Naive thymus-derived CD4-positive, alpha-beta T cell (primary cell): ENCODE measurements around the gene CFDP1. TPM values are rescaled to one million over a fixed set of nuclear protein-coding genes. Genes with fewer than 3 reads are reported as not detected.

Experiments used
- ATAC-seq: fragments of 150-1000 bp; cut with Tn5 transposase; 2 replicates; pipeline ENCODE4 v1.10.0; 2021; ENCODE audit warnings: mild to moderate bottlenecking, moderate library complexity
- CTCF ChIA-PET: fragments of 350-600 bp; sonication (Branson Sonifier 250); formaldehyde crosslinking; loops from one replicate; lab custom pipeline; 2021; ENCODE audit warnings: antibody characterized with exemption; lab: Charles Lee
- POLR2A ChIA-PET: fragments of 350-600 bp; sonication (Branson Sonifier 250); formaldehyde crosslinking; loops from one replicate; lab custom pipeline; 2021; ENCODE audit warnings: antibody characterized with exemption, inconsistent platforms; lab: Charles Lee
- DNase-seq, 9 donors: peaks; one replicate each; pipeline versions ENCODE4 v3.0.0 to v3.0.0-alpha.2; 2020 to 2022; ENCODE audit warnings: mixed read lengths in 1 of 9
- H3K27ac ChIP-seq: one replicate; pipeline ENCODE4 v1.7.0; 2013; ENCODE audit warnings: mild to moderate bottlenecking, low read depth, low read length, moderate library complexity
- H3K27me3 ChIP-seq, 2 donors: one replicate each; pipeline ENCODE4 v1.7.0; 2013; ENCODE audit warnings: low read length in 2 of 2, mild to moderate bottlenecking in 2 of 2, moderate library complexity in 2 of 2; ENCODE audit not compliant: control insufficient read depth in 2 of 2, insufficient read depth in 2 of 2
- H3K36me3 ChIP-seq, 3 experiments: 1 replicate in 2 of 3; 2 replicates in 1 of 3; pipeline ENCODE4 v1.7.0; 2013; ENCODE audit warnings: low read length in 3 of 3, mild to moderate bottlenecking in 3 of 3, moderate library complexity in 1 of 3; ENCODE audit not compliant: insufficient read depth in 3 of 3, control insufficient read depth in 2 of 3
- H3K4me1 ChIP-seq, 2 donors: one replicate each; pipeline ENCODE4 v1.7.0; 2013; ENCODE audit warnings: low read length in 2 of 2, mild to moderate bottlenecking in 2 of 2, moderate library complexity in 1 of 2; ENCODE audit not compliant: control insufficient read depth in 2 of 2, insufficient read depth in 2 of 2
- H3K4me3 ChIP-seq: 2 replicates; pipeline ENCODE4 v1.7.0; 2013; ENCODE audit warnings: mild to moderate bottlenecking, low read length
- H3K9me3 ChIP-seq, 3 experiments: 1 replicate in 2 of 3; 2 replicates in 1 of 3; pipeline ENCODE4 v1.7.0; 2013; ENCODE audit warnings: low read length in 3 of 3; ENCODE audit not compliant: control insufficient read depth in 2 of 3
- H3K27ac Mint-ChIP-seq, 9 donors: one replicate each; pipeline ENCODE4 v1.8.0; 2020 to 2022; ENCODE audit warnings: mixed read lengths in 9 of 9, mild to moderate bottlenecking in 8 of 9, moderate library complexity in 5 of 9, inconsistent platforms in 2 of 9
- H3K27me3 Mint-ChIP-seq, 5 donors: one replicate each; pipeline ENCODE4 v1.8.0; 2021 to 2022; ENCODE audit warnings: mixed read lengths in 5 of 5, mild to moderate bottlenecking in 1 of 5
- H3K36me3 Mint-ChIP-seq, 5 donors: one replicate each; pipeline ENCODE4 v1.8.0; 2020 to 2022; ENCODE audit warnings: mixed read lengths in 5 of 5, mild to moderate bottlenecking in 3 of 5, inconsistent platforms in 1 of 5
- H3K4me1 Mint-ChIP-seq, 7 donors: one replicate each; pipeline ENCODE4 v1.8.0; 2020 to 2022; ENCODE audit warnings: mixed read lengths in 7 of 7, mild to moderate bottlenecking in 3 of 7, inconsistent platforms in 1 of 7
- H3K4me3 Mint-ChIP-seq, 10 donors: one replicate each; pipeline ENCODE4 v1.8.0; 2020 to 2022; ENCODE audit warnings: mild to moderate bottlenecking in 10 of 10, mixed read lengths in 10 of 10, moderate library complexity in 6 of 10, inconsistent platforms in 2 of 10
- H3K9me3 Mint-ChIP-seq, 11 donors: one replicate each; pipeline ENCODE4 v1.8.0; 2020 to 2022; ENCODE audit warnings: mixed read lengths in 11 of 11, mild to moderate bottlenecking in 4 of 11, inconsistent platforms in 1 of 11, moderate library complexity in 1 of 11
- intact Hi-C, 2 donors: fragments of 100-400 bp; cut with micrococcal nuclease; formaldehyde crosslinking; loops; one replicate each; pipeline ENCODE4 v1.15.1; 2023
- polyA plus RNA-seq, 2 donors: library from polyadenylated mRNA; unstranded; fragments of 300-500 nt; fragmentation: Illumina TruSeq; gene quantifications; one replicate each; pipeline ENCODE4 v1.2.3, GENCODE V29; 2021
- total RNA-seq, 6 experiments: library from RNA in 5 of 6; stranded (reverse) in 5 of 6; gene quantifications; 1 replicate in 5 of 6; 2 replicates in 1 of 6; pipeline ENCODE4 v1.2.3 and lab custom pipeline; 2021 to 2026

The CFDP1 gene
- total and polyA plus RNA-seq, 7 experiments from 2014 or later: 34.9 to 42.1 (median 39.4) TPM

- ChIA-PET POLR2A (no interaction called here), CTCF (interaction anchor here (4.2 kb wide), 1 partner anchor 159 kb away, joined by 23 read pairs; no protein-coding TSS in a partner anchor)
- DNase-seq (no peak), ATAC-seq (no peak)
- Histone ChIP-seq H3K4me3 (no peak overlapping the region), H3K27ac (no peak overlapping the region), H3K4me1 (no peaks in the 10 kb centered on the region), H3K27me3 (no peaks in the 10 kb centered on the region), H3K9me3 (no peaks in the 10 kb centered on the region), H3K36me3 (peaks cover 0 to 41% (median 0%) of the 10 kb centered on the region in 3 experiments)
- intact Hi-C loops: no loop called here
- H3K4me1 Mint-ChIP-seq: peaks cover 0 to 2% (median 0%) of the 10 kb centered on the region in 7 donors
- no peaks in the 10 kb centered on the region for H3K27me3 Mint-ChIP-seq
- peaks cover 6 to 36% (median 10%) of the 10 kb centered on the region in 5 donors for H3K36me3 Mint-ChIP-seq
- no peaks in the 10 kb centered on the region for H3K9me3 Mint-ChIP-seq
- H3K27ac Mint-ChIP-seq: no peak overlapping the region
- H3K4me3 Mint-ChIP-seq: no peak overlapping the region
These were observed 40.4 kb downstream of the CFDP1 start for GRCh38 chr16:75392906-75393305.

GRCh38 chr16:75390926-75391653 lies 42.2 kb downstream of the CFDP1 start:
- CTCF ChIA-PET: interaction anchor here (1.0 to 4.2 kb wide), 4 partner anchors 11 to 192 kb away, joined by 3 to 23 read pairs (median 3); no protein-coding TSS in a partner anchor
- H3K27ac ChIP-seq: no peak overlapping the region
- Mint-ChIP-seq H3K4me1 (peaks cover 0 to 2% (median 0%) of the 10 kb centered on the region in 7 donors), H3K4me3 (no peak overlapping the region), H3K27me3 (no peaks in the 10 kb centered on the region), H3K27ac (no peak overlapping the region), H3K9me3 (no peaks in the 10 kb centered on the region), H3K36me3 (peaks cover 6 to 33% (median 10%) of the 10 kb centered on the region in 5 donors)
- POLR2A ChIA-PET: no interaction called here
- DNase-seq: no peak
- H3K4me3 ChIP-seq: no peak overlapping the region
- intact Hi-C loops: no loop called here
- no peak for ATAC-seq
- H3K4me1 ChIP-seq: no peaks in the 10 kb centered on the region
- H3K27me3 ChIP-seq: no peaks in the 10 kb centered on the region
- H3K36me3 ChIP-seq: peaks cover 0 to 41% (median 0%) of the 10 kb centered on the region in 3 experiments
- no peaks in the 10 kb centered on the region for H3K9me3 ChIP-seq

GRCh38 chr16:75389096-75389690 lies 44.1 kb downstream of the CFDP1 start:
- Mint-ChIP-seq H3K27me3 (peaks cover 0 to under 1% (median 0%) of the 10 kb centered on the region in 5 donors), H3K36me3 (peaks cover 6 to 29% (median 10%) of the 10 kb centered on the region in 5 donors), H3K27ac (peak overlapping the region in 3 of 9 donors; percentile 41 to 73 (median 51)), H3K9me3 (no peaks in the 10 kb centered on the region), H3K4me3 (no peak overlapping the region), H3K4me1 (peaks cover 0 to 3% (median 0%) of the 10 kb centered on the region in 7 donors)
- Histone ChIP-seq H3K36me3 (peaks cover 0 to 30% (median 0%) of the 10 kb centered on the region in 3 experiments), H3K27me3 (no peaks in the 10 kb centered on the region), H3K27ac (no peak overlapping the region), H3K9me3 (no peaks in the 10 kb centered on the region), H3K4me3 (no peak overlapping the region), H3K4me1 (no peaks in the 10 kb centered on the region)
- ATAC-seq (no peak), DNase-seq (no peak)
- CTCF ChIA-PET: interaction anchor here (0.6 to 4.2 kb wide), 7 partner anchors 9 to 199 kb away, joined by 3 to 23 read pairs (median 5); no protein-coding TSS in a partner anchor
- POLR2A ChIA-PET: interaction anchor here (0.6 to 1.1 kb wide), 2 partner anchors 189 to 190 kb away, joined by 3 read pairs; no protein-coding TSS in a partner anchor
- intact Hi-C loops: loop anchor here (10.0 kb wide), 2 partner anchors 376 to 684 kb away; partner anchors contain the start of gene MLKL (in 1 of the 2)

- DNase-seq: no peak
- Mint-ChIP-seq H3K27ac (peak overlapping the region in 1 of 9 donors; percentile 21), H3K4me3 (no peak overlapping the region), H3K4me1 (peaks cover 0 to 4% (median under 1%) of the 10 kb centered on the region in 7 donors), H3K36me3 (peaks cover 5 to 22% (median 5%) of the 10 kb centered on the region in 5 donors), H3K9me3 (no peaks in the 10 kb centered on the region), H3K27me3 (peaks cover 0 to 3% (median 0%) of the 10 kb centered on the region in 5 donors)
- Histone ChIP-seq H3K27ac (no peak overlapping the region), H3K4me1 (no peaks in the 10 kb centered on the region), H3K27me3 (no peaks in the 10 kb centered on the region), H3K36me3 (peaks cover 0 to 22% (median 0%) of the 10 kb centered on the region in 3 experiments), H3K4me3 (no peak overlapping the region), H3K9me3 (no peaks in the 10 kb centered on the region)
- intact Hi-C loops: loop anchor here (10.0 kb wide), 2 partner anchors 377 to 683 kb away; partner anchors contain the start of gene MLKL (in 1 of the 2)
- ChIA-PET CTCF (interaction anchor here (0.6 to 2.1 kb wide), 4 partner anchors 10 to 436 kb away, joined by 3 to 21 read pairs (median 10); no protein-coding TSS in a partner anchor), POLR2A (no interaction called here)
- no peak for ATAC-seq
These were observed 45.4 kb downstream of the CFDP1 start for GRCh38 chr16:75387951-75388350.

- Mint-ChIP-seq H3K9me3 (no peaks in the 10 kb centered on the region), H3K27ac (peak overlapping the region in 1 of 9 donors; percentile 59), H3K4me1 (peaks cover 9 to 25% (median 20%) of the 10 kb centered on the region in 7 donors), H3K36me3 (peaks cover 0 to 14% (median 7%) of the 10 kb centered on the region in 5 donors), H3K27me3 (peaks cover 0 to 17% (median 0%) of the 10 kb centered on the region in 5 donors), H3K4me3 (no peak overlapping the region)
- Histone ChIP-seq H3K4me1 (peaks cover 4 to 14% of the 10 kb centered on the region in 2 donors), H3K36me3 (peaks cover 0 to 7% (median 0%) of the 10 kb centered on the region in 3 experiments), H3K9me3 (no peaks in the 10 kb centered on the region), H3K27me3 (no peaks in the 10 kb centered on the region), H3K27ac (no peak overlapping the region), H3K4me3 (no peak overlapping the region)
- intact Hi-C loops: loop anchor here (1.0 to 10.0 kb wide), 6 partner anchors 17 to 681 kb away; partner anchors contain the start of gene MLKL (in 1 of the 2)
- CTCF ChIA-PET: interaction anchor here (0.6 to 1.7 kb wide), 11 partner anchors 35 to 190 kb away, joined by 3 to 40 read pairs (median 4); partner anchors contain the start of gene CTRB1
- ATAC-seq: peak; percentile 67
- DNase-seq: peak in 7 of 9 donors; percentile 35 to 71 (median 55)
- POLR2A ChIA-PET: interaction anchor here (1.0 to 1.4 kb wide), 2 partner anchors 18 to 186 kb away, joined by 3 to 4 read pairs; no protein-coding TSS in a partner anchor
These were observed 47.7 kb downstream of the CFDP1 start for GRCh38 chr16:75385507-75386152.
